Endothelial cell of umbilical vein (primary cell): ENCODE measurements around the gene PLEKHA7. TPM values are rescaled to one million over a fixed set of nuclear protein-coding genes. Genes with fewer than 3 reads are reported as not detected.

Experiments
- BruUV-seq: library from RNA; stranded (reverse); fragments of 400-500 nt; replicated peaks from 2 replicates; lab custom pipeline; 2021; lab: Mats Ljungman, UMichigan
- CTCF ChIA-PET: fragments of 300-600, 350-600 bp; sonication (Branson Sonifier 250); formaldehyde crosslinking; loops from one replicate; lab custom pipeline; 2021; ENCODE audit warnings: antibody characterized with exemption, inconsistent platforms; lab: Charles Lee
- POLR2A ChIA-PET: fragments of 300-600, 350-600 bp; sonication (Branson Sonifier 250); formaldehyde crosslinking; loops from one replicate; lab custom pipeline; 2021; ENCODE audit warnings: antibody characterized with exemption, inconsistent platforms; lab: Charles Lee
- DNase-seq: peaks from one replicate; pipeline ENCODE4 v3.0.0-alpha.2; 2011; ENCODE audit warnings: low read depth, low spot score
- FAIRE-seq: peaks from 2 replicates; lab custom pipeline; 2011; peaks lifted over from hg19 to GRCh38; lab: Jason Lieb, UNC
- H2AFZ ChIP-seq: 2 replicates; pipeline ENCODE4 v1.6.0; 2012; ENCODE audit warnings: low read depth, low read length, control low read depth, inconsistent platforms
- H3K27ac ChIP-seq: 2 replicates; pipeline ENCODE4 v1.5.1; 2011; ENCODE audit warnings: low read depth, mild to moderate bottlenecking, control low read depth, low read length, moderate library complexity; ENCODE audit not compliant: insufficient read depth
- H3K27me3 ChIP-seq, 2 experiments: 2 replicates each; pipeline versions ENCODE4 v1.6.0 to v1.6.1; 2011; ENCODE audit warnings: low read length in 2 of 2, mixed read lengths in 1 of 2; ENCODE audit not compliant: control insufficient read depth in 2 of 2, insufficient read depth in 2 of 2
- H3K36me3 ChIP-seq, 2 experiments: 2 replicates in 1 of 2; 3 replicates in 1 of 2; pipeline ENCODE4 v1.5.1; 2011; ENCODE audit warnings: low read length in 2 of 2, mild to moderate bottlenecking in 1 of 2, moderate library complexity in 1 of 2; ENCODE audit not compliant: control insufficient read depth in 2 of 2, insufficient read depth in 2 of 2; ENCODE audit errors: extremely low read depth in 1 of 2
- H3K4me1 ChIP-seq: 3 replicates; pipeline ENCODE4 v1.5.1; 2011; ENCODE audit warnings: mild to moderate bottlenecking, low read length; ENCODE audit not compliant: control insufficient read depth, insufficient read depth; ENCODE audit errors: extremely low read depth
- H3K4me2 ChIP-seq: 2 replicates; pipeline ENCODE4 v1.6.1; 2011; ENCODE audit warnings: low read length, control low read depth, mixed read lengths; ENCODE audit not compliant: insufficient read depth
- H3K4me3 ChIP-seq, 3 experiments: fragments of 200-600 bp in 1 of 3; sonication (generic), shearing (Covaris generic) in 1 of 3; replicated peaks in 1 of 3; 2 replicates each; pipeline ENCODE4 v1.5.1; 2011 to 2016; ENCODE audit warnings: control low read depth in 3 of 3, low read length in 3 of 3, mild to moderate bottlenecking in 2 of 3, inconsistent platforms in 1 of 3, low read depth in 1 of 3, moderate library complexity in 1 of 3; ENCODE audit not compliant: insufficient read depth in 1 of 3
- H3K79me2 ChIP-seq: 2 replicates; pipeline ENCODE4 v1.6.0; 2012; ENCODE audit warnings: low read length, inconsistent platforms; ENCODE audit not compliant: control insufficient read depth, insufficient read depth
- H3K9ac ChIP-seq: replicated peaks from 2 replicates; pipeline ENCODE3; 2011; ENCODE audit warnings: low read length, control low read depth; ENCODE audit not compliant: insufficient read depth; ENCODE audit errors: extremely low read depth
- H3K9me1 ChIP-seq: replicated peaks from 3 replicates; pipeline ENCODE4 v1.6.0; 2011; ENCODE audit warnings: mild to moderate bottlenecking, low read length; ENCODE audit not compliant: control insufficient read depth, insufficient read depth; ENCODE audit errors: extremely low read depth
- H3K9me3 ChIP-seq: replicated peaks from 2 replicates; pipeline ENCODE4 v1.5.1; 2012; ENCODE audit warnings: low read length, inconsistent platforms; ENCODE audit not compliant: control insufficient read depth, insufficient read depth
- H4K20me1 ChIP-seq: replicated peaks from 2 replicates; pipeline ENCODE3; 2011; ENCODE audit warnings: mild to moderate bottlenecking, low read length; ENCODE audit not compliant: control insufficient read depth, insufficient read depth; ENCODE audit errors: extremely low read depth
- CTCF ChIP-seq, 2 donors: IDR thresholded peaks; 1 replicate in 1 of 2; 2 replicates in 1 of 2; pipeline ENCODE4 v1.5.1; 2011; ENCODE audit warnings: low read length in 2 of 2, mild to moderate bottlenecking in 2 of 2, moderate library complexity in 2 of 2, control low read depth in 1 of 2, inconsistent platforms in 1 of 2, low read depth in 1 of 2; ENCODE audit not compliant: insufficient read depth in 1 of 2; ENCODE audit errors: extremely low read depth in 1 of 2
- EZH2 ChIP-seq: IDR thresholded peaks from 2 replicates; pipeline ENCODE4 v1.6.1; 2012; ENCODE audit warnings: borderline replicate concordance, low read depth, mild to moderate bottlenecking, moderate library complexity, low read length, inconsistent platforms; ENCODE audit not compliant: severe bottlenecking
- FOS ChIP-seq: IDR thresholded peaks from 2 replicates; pipeline ENCODE4 v1.6.1; 2011; ENCODE audit warnings: mild to moderate bottlenecking, low read length, moderate library complexity, borderline replicate concordance; ENCODE audit not compliant: insufficient read depth
- GATA2 ChIP-seq: IDR thresholded peaks from 2 replicates; pipeline ENCODE4 v1.7.0; 2011; ENCODE audit warnings: low read depth, mild to moderate bottlenecking, moderate library complexity, mixed read lengths, low read length; ENCODE audit not compliant: insufficient read length, insufficient read depth
- JUN ChIP-seq: IDR thresholded peaks from 2 replicates; pipeline ENCODE4 v1.6.1; 2011; ENCODE audit warnings: borderline replicate concordance, low read depth; ENCODE audit not compliant: insufficient read length, insufficient read depth
- MAX ChIP-seq: IDR thresholded peaks from 2 replicates; pipeline ENCODE4 v1.6.1; 2011; ENCODE audit not compliant: insufficient read depth, insufficient read length
- MYC ChIP-seq: IDR thresholded peaks from one replicate; pipeline ENCODE4 v1.6.1; 2011; ENCODE audit warnings: mild to moderate bottlenecking, low read depth, low read length
- POLR2A ChIP-seq: IDR thresholded peaks from 2 replicates; pipeline ENCODE4 v1.6.1; 2012; ENCODE audit warnings: low read depth, mild to moderate bottlenecking, control low read depth, low read length
- dilution Hi-C: fragments of 300-500 bp; cut with MboI; formaldehyde crosslinking; loops from one replicate; pipeline ENCODE4 v1.15.0; 2019; ENCODE audit warnings: low sequenced_read_pairs; ENCODE audit not compliant: extremely low pct_ligation_motif_present
- intact Hi-C: fragments of 100-400 bp; cut with micrococcal nuclease; formaldehyde crosslinking; loops from one replicate; pipeline ENCODE4 v1.10.0; 2022
- polyA plus RNA-seq, 4 experiments: library from polyadenylated mRNA; depleted of rRNA in 3 of 4; stranded (reverse) in 3 of 4; unstranded in 1 of 4; fragments of >200 nt; gene quantifications; 2 replicates each; pipeline versions ENCODE4 v1.2.1 to v1.2.3, GENCODE V29; 2011 to 2012; ENCODE audit warnings: missing spikeins in 1 of 4
- total RNA-seq: library from RNA; stranded (reverse); gene quantifications from 2 replicates; pipeline ENCODE4 v1.2.3, GENCODE V29; 2021

PLEKHA7 gene
- total and polyA plus RNA-seq, 2 donors (not counting 3 experiments of a cell fraction or from before 2014, with no cell fraction given), result 1.7 to 3.8 TPM

- H3K9me1 ChIP-seq, result no peaks in the 10 kb centered on the region
- no peak overlapping the region for H3K9ac ChIP-seq
- no peaks in the 10 kb centered on the region for H3K9me3 ChIP-seq
- no peak overlapping the region for H2AFZ ChIP-seq
- DNase-seq (no peak), FAIRE-seq (no peak)
- H3K27me3 ChIP-seq, result no peaks in the 10 kb centered on the region
- H3K79me2 ChIP-seq, result no peaks in the 10 kb centered on the region
- CTCF ChIA-PET, result no interaction called here
- H3K36me3 ChIP-seq, result no peaks in the 10 kb centered on the region
- H3K4me3 ChIP-seq, result no peak overlapping the region
- H3K27ac ChIP-seq, result no peak overlapping the region
- no TSS peak for BruUV-seq
- no peaks in the 10 kb centered on the region for H4K20me1 ChIP-seq
- peaks cover under 1% of the 10 kb centered on the region for H3K4me1 ChIP-seq
- dilution Hi-C loops (no loop called here), intact Hi-C loops (no loop called here)
- POLR2A ChIA-PET, result no interaction called here
- no peak for TF ChIP-seq GATA2
- no peak for TF ChIP-seq EZH2
- no peak for TF ChIP-seq CTCF (IDR thresholded peaks at IDR 0.05; ENCODE audit: extremely low read depth in 1 of 2, insufficient read depth in 1 of 2, low read depth in 1 of 2, low read length in 2 of 2)
- H3K4me2 ChIP-seq, result no peak overlapping the region
These were observed 234.8 kb downstream of the PLEKHA7 start for GRCh38 chr11:16779436-16779835.

- no peak for TF ChIP-seq JUN
- TF ChIP-seq POLR2A, result no peak
- no peak for TF ChIP-seq EZH2
- no peak for TF ChIP-seq MYC
- no peak for TF ChIP-seq FOS
- TF ChIP-seq GATA2, result no peak
- TF ChIP-seq MAX, result no peak
- FAIRE-seq, result no peak
- Histone ChIP-seq H3K9me1 (no peaks in the 10 kb centered on the region), H3K9me3 (no peaks in the 10 kb centered on the region), H3K9ac (no peak overlapping the region), H3K27me3 (peaks cover 0 to 5% of the 10 kb centered on the region in 2 experiments), H3K4me2 (no peak overlapping the region), H3K27ac (no peak overlapping the region), H3K79me2 (no peaks in the 10 kb centered on the region), H3K4me1 (no peaks in the 10 kb centered on the region), H3K36me3 (no peaks in the 10 kb centered on the region), H2AFZ (no peak overlapping the region), H4K20me1 (no peaks in the 10 kb centered on the region), H3K4me3 (no peak overlapping the region)
- no peak for DNase-seq
- ChIA-PET CTCF (no interaction called here), POLR2A (no interaction called here)
- BruUV-seq, result no TSS peak
- intact Hi-C loops, result no loop called here
- dilution Hi-C loops, result no loop called here
These were observed 235.3 kb downstream of the PLEKHA7 start for GRCh38 chr11:16778876-16779275.
